Activated gamma-delta T cell treated with Interleukin-2 at 50 U/mL for 16 hours (primary cell): ENCODE data around the gene HOXD8.
A peak's percentile ranks its signal among the peaks of the same experiment; 100 is the strongest.

Experiments
- DNase-seq: peaks from one replicate; pipeline ENCODE4 v3.0.0-alpha.2; 2020

The HOXD8 gene

DNA sequence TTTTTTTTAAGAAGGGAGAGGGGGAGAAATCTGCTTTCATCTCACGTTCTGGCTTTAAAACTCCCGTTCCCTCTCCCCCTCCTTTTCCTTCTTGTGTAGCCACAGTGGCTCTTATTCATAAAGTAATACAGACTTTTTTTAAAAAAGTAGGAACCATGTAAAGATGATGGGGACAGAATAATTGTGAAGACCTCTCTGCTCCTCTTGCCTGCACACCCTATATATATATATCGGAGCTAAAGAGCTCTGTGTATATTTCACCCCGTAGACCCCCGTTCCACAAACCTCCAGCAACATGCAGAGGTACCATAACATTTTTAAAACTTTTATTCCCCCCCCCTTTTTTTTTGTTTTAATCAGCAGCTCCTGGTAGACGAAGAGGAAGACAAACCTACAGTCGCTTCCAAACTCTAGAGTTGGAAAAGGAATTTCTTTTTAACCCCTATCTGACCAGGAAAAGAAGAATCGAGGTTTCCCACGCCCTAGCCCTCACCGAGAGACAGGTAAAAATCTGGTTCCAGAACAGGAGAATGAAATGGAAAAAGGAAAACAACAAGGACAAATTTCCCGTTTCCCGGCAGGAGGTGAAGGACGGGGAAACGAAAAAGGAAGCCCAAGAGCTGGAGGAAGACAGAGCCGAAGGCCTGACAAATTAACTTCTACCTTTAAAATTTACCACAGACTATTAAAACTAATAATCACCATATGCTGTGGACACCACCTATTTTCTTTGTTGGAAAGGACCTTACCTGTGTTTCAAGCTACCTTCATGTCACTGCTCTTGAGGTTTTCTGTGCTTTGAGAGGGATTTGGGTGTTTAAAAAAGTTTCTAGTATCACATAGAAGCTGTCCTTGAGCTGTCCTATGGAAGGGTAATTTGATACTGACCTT lies 1.7 kb downstream of the HOXD8 start:
- DNase-seq: no peak

DNA sequence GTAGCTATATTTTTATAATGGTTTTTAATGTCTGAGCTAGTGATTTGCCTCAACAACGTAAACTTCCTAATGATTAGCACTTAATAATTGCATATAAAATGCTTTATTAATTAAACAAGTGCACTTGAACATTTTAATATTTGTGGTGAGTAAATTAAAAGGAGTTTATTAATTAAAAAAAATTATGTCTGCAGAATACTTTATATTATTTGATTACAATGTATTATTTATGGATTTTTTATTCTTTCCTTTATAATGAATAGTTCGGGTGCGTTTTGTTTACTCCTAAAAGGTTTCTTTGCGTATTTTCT lies 2.3 kb downstream of the HOXD8 start:
- no peak for DNase-seq

DNA sequence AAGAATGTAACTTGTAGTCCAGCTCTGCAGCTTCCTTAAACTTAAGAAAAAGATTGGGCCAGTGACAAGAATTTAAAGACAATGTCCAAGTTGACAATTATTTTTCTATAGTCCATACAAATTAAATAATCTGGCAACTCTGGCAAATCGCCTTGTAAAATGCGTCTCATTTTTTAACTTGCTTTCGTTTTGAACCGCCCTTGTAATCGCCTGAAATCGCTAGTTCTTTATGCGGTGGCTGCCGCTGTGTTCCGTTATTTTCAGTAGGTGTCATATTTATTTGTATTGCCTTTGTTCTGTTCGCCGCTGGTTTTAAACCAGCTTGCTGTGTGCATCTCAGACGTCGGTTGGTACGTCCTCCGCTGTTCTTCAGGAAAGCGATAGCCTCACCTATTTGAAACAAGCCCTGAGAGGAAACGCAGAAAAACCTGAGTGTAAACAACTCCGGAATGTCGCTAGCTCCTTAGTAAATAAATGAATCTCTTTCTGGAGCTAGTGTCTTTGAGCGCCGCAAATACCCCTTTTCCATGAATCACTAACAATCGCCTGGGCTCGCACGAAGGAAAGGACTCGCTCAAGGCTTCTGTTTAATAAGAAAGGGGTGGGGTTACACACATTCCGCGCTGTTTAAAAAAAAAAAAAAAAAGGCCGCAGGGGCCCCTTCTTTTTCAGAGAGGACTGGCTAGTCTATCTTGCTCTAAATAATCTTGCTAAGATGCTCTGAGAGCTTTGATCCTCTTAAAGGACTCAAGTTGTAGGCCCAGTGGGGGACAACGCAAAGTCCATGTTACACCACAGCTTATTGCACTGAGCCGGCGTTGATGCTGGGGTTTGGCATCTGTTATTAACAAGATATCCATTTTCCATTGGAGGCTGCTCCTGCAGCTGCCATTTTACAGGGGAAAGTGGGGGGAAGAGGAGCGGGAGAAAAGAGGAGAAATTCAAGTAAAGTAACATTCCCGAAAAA lies 3.0 kb downstream of the HOXD8 start:
- DNase-seq: no peak

DNA sequence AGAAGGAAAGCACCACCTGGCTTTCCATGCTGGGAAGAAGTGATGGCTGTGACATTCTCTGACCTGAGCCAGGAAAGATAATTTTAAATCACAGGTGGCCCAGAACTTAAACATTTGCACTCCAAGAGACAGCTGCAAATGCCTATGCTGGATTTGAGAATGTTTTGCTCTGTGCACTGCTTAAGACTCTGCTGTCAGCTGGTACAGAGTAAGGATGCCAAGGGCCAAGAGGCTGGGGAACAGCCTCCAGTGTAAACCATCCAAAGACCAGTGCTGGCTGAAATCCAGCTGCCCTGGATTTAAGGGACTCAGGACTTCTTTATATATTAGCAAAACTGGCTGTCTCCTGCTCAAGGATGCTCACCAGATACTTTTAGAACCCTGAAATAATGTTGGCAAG lies 3.9 kb downstream of the HOXD8 start:
- DNase-seq: no peak

DNA sequence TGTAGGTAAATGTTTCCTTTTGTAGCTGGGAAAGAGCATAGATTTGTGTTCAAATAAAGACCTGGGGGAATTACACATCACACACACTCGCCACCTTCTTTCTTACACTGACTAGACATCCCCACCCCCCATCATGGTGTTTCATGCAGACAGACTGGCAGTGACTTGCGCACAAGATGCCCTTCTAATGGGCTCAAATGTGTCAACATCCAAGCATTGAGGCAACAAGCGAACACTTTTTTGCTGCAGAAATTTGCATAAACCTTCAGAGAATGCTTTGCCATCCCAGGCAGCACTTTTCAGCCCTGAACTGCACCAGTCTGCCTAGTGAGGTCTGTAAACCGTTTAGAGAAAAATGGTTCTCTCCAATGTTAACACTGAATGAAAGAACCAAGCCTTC lies 4.5 kb downstream of the HOXD8 start:
- no peak for DNase-seq

DNA sequence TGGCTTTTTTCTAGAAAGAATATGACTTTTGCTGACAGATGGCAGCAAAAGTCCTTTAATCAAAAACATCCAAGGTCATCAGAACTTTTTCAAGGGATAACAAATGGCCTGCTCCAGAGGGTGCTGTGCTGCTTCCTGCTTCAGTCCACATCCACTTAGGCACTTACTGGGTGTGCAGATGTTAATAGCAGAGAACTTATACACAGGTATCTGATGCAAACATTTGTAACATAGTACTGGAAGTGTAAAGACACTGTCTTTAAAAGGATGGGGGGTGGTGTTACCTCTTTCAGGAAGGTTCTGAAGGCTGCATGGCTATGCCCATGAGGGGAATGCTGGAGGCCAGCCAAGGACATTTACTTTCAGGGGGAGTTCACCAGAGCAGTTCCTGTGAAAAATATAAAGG lies 5.5 kb downstream of the HOXD8 start:
- no peak for DNase-seq

DNA sequence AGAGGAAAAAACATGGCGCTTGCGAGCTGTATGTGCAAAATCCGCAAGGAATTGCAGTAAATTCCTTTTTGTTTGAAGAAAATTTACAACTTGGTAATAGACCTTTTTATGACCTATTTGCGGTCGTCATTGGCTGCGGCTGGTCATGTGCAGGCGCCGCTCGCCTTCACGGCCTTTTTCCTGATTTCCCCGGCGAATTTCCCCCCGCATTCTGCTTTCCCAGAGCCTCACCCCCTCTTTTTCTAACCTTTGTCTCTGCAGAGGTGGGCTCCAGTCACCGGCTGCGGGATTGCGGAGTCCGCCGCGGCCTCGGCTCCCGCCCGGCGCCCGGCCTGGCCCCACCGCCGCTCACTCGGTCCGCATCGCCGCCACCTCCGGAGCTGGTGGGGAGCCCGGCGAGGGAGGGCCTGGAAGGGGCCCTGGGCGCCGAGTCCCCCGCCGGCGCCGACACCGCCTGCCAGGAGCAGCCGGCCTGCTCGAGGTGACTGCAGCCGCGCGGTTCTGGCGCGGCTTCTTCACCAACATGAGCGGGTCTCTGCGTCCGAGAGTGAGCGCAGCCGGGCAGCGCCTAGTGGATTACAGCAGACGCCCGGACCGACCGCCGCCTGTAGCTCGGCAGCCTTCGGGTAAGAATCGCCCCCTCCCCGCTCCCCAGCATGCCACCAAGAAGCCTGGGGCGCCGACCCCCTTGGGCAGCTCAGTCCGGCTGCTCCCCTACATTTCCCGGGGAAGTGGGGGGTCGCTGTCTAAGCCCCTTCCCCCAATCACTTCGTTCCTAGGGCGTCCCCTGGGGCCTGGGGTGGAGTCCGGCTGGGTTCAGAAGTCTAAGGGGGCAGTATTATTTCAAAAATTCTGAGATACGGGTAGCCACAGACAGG lies 7.1 kb downstream of the HOXD8 start:
- no peak for DNase-seq

DNA sequence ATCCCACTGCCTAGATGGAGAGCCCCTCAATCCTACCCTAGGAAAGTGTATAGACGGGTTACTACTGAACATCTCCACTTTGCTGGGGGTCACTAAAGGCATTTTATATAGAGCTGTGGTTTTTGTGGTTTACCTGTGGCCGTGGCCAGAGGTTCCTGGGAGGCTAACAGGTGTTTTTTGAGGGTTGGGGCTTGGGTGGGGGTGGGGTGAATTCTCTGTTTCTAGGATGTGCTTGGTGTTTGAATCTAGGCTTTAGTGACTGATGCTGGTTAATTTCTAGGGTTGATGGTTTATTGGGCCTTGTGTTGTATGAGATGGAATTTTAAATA lies 7.7 kb downstream of the HOXD8 start:
- DNase-seq: no peak

DNA sequence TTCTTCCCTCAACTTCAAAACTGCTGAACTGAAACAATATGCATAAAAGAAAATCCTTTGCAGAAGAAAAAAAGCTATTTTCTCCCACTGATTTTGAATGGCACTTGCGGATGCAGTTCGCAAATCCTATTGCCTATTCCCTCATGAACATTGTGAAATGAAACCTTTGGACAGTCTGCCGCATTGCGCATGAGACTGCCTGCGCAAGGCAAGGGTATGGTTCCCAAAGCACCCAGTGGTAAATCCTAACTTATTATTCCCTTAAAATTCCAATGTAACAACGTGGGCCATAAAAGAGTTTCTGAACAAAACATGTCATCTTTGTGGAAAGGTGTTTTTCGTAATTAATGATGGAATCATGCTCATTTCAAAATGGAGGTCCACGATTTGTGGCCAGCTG lies 8.4 kb downstream of the HOXD8 start:
- no peak for DNase-seq

DNA sequence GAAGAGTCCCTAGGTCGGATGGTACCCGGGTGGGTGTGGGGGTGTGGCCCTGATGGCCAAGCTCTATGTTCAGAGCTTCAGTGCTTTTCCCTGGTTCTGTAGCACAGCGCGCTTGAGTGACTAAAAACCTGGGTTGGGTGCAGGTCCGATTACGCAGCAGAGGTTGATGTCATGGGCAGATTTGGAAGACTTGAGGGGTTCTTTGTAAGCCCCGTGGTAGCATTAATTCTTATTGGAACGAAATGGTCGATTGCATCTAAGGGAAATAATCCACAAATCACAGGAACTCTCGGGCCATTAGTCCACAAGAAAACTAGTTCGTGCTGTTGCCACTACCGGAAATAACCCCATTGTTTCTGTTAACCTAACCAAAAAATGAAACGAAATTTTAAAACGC lies 9.0 kb downstream of the HOXD8 start:
- no peak for DNase-seq

DNA sequence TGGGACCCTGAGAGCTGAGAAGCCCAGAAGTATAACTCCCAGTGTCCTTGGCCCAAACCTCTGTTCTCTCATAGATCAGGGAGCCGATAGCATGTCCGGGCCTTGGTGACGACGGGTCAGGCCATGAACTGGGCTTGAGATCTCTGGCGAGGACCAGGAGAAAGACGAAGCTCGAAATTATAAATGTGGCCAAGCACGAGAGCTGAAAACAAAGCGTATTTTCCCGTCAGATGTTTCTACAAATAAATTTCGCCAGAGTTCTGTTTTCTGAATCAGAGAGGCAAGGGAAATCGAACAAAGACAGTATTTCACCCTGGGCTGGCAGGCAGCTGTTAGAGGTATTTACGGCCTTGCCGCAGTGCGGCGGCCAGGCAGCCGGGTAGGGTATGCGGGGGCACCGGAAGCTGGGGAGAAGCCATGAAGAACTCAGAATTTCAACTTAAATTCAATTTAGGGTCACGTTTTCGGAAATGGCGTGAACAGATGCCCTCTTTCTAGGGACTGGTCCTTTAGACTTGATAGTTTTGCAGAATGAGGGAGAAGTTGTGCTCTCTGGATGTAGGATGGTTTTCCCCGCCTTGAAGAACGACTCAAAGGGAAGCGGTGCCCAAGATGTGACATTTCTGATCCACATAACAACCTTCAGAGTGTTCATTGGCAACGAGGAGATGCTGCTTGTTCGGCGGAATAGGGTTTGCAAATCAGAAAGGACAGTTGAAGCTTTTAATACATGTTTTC lies 9.6 kb downstream of the HOXD8 start:
- DNase-seq: no peak

DNA sequence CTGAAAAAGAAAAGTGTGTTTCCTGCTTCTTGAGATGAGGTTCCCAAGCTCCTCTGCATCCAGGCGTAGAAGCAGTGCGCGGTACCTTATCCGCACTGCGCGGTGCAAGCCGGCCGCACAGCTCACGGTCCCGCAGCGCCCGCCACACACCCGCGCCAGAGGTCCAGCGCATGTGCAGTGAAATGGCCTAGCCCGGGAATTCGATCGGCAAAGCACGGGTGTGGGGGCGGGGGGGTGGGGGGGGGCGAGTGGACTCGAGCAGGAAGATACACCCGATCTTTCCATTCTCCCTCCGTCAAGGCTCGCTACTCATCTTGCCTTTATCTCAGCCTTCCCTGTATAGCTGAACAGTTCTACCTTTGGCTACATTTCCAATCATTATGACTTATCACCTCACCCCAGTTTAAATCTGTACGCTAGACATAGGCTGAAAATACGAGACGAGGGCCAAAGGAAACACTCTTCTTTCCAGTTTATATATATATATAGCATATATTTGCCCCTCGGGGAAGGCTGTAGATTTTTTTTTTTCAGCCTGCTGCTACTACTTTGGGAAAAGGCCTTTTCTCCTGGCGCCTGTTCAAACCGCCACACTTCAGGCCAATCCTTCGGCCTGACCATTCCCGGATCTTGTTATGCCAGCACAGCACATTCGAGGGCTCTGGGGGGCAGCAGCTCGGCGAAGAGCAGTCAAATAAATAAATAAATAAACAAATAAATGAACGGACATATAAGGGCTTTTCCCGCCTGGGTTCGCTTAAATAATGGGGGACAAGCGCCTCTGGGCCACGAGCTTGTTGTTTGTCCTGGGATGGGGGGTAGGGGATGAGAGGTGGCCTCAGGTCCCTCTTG lies 10.4 kb downstream of the HOXD8 start:
- DNase-seq: no peak

DNA sequence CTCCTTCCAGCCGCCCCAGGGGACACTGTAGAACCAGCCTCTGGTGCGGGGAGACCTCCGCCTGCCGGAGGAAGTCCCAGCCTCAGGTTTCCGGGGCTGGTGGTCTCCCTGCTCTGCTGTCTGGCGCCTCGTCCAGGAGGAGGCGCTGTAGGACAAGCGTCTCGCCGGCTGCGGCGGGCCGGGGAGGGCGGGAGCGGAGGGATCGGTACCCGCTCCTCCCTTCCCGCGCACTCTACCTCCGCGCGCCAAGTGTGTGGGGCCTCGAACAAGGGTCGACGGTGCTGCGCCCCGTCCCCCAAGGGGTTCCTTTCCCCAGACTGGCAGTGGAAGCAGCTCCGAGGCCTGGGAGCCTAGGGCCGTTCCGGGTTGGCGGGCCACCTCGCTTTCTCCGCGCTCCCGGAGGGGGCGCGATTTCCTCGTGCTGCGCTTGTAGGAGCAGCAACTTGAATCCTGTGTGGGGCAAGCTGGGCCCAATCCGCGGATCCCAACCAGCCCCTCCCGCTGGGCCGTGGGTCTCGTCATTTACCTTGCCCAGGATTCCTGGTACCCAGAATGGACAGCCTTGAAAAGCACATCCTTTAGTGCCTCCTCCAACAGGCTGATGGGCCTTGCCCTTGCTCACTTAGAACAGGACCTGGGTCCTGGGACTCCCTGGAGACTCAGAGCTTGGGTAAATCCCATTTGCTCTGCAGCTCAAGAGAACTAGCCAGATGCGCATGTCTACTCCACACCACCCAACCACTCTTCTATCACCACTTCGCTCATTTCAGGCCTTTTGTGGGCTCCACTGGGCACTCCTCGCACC lies 11.2 kb downstream of the HOXD8 start:
- peak; percentile 46 for DNase-seq

DNA sequence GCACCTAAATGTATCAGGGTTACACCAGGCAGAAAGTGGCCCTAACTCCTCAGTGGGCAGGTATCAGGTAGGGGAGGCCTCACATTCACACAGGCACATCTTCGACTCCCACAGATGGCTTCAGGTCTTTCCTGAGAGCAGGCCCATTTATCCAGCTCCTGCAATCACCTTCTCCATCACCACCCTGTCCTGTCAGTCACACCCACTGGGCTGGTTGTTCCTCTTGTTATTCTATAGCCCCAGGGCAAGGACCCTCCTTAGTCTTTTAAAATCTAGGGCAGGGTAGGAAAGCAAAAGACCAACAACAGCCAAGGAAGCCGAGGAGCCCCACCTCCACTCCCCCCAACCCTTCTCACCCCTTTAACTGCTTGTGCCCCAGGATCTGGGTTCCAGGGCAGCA lies 12.8 kb downstream of the HOXD8 start:
- no peak for DNase-seq

DNA sequence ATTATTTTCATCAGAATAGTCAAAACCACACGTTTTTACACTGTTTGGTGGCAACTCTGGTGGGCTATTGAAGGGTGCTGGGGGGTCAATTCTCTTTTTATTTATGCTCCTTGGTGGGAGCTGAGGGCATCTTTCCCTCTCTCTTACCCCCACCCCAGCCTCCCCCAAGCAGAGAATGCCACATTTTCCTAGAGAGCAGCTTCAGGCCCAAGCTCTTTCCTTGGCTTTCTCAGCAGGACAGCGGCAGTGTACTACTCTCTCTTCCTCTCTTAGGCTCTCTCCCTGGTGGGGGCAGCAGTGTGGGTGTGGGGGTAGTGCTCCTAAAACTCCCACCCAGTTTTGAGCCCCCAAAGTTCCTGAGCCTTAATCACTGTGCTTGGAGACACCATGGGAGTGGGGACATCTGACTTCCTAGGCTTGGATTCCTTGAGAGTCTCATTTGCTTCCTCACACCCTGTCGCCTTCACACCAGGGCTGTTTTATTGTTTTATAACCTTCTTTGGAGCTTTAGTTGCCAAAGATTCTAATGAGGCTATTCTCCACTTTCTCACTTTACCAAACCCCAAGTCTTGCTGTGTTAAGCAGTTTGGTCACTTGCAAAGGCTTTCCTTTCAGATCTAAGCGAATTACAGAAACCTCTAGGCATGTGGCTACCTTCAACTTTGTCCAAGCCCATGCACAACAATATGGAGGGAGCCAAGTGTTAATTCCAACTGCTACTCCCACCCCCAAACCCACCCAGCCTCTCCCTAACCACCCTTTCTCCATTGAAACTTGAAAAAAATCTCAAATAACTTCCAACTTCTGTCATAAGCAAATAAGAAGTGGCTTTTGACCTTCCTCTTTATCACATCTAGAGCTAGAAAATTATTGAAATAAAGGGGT lies 15.8 kb downstream of the HOXD8 start:
- no peak for DNase-seq

DNA sequence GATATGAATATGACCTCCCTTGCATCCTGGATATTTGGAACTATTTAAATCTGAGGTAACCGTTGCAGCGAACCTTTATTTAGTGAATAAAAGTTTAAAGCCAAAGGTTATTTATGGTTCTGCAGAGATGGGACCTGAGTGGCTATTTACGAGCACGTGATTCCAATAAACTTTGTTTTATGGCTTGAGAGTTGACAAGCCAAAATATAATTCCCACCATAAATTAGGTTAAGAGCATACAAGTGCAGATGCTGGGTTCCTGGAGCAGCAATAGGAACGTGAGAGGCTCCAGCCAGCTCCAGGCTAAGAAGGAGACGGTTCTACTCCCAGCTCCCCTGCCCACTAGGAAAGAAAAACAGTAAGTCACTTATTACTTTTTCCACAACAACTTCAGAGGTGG lies 16.6 kb downstream of the HOXD8 start:
- DNase-seq: no peak

DNA sequence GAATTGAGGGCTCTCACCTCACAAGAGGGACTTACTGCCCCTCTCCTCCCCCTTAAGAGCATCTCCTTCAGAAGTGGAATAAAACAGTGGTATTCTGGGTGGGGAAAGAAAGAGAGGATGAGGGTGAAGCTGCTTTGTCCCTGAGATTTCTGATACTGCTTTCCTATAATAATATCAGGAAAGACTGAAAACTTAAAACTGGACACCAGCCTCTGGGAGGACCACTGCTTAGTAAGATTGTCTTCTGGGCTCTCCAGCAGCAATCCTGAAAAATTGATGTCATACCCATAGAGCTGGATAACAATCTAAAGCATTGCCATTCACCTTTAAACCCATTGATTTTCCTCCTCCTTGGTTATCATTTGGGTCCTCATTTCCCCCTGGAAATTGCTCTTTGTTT lies 17.1 kb downstream of the HOXD8 start:
- DNase-seq: no peak

DNA sequence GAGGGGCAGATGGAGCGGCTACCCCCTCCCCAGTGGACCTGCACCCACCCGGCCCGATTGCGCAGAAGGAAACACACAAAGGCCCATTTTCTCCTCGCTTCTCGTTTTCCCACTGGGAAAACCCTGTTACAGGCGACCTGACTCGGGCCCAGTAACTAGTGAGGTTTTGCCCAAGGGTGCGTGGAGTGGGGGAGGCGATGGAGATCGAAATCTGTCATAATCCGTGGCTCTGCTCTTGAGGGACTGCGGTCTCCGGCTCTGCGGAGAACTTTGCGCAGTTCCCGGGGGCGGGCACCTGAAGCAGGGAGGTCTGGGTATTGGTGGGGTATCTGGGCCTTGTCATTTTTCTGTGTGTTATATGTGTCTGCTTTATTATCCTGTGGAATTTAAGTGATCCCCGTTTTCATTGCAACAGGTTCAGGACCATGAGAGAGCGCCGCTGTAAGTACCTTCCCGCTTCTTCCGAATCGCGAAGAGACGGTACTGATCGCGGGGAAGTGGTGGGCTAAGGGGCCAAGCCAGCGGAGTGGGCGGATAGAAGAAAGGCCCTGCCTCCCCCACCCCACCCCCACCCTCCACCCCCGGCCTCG lies 17.8 kb downstream of the HOXD8 start:
- DNase-seq: no peak

DNA sequence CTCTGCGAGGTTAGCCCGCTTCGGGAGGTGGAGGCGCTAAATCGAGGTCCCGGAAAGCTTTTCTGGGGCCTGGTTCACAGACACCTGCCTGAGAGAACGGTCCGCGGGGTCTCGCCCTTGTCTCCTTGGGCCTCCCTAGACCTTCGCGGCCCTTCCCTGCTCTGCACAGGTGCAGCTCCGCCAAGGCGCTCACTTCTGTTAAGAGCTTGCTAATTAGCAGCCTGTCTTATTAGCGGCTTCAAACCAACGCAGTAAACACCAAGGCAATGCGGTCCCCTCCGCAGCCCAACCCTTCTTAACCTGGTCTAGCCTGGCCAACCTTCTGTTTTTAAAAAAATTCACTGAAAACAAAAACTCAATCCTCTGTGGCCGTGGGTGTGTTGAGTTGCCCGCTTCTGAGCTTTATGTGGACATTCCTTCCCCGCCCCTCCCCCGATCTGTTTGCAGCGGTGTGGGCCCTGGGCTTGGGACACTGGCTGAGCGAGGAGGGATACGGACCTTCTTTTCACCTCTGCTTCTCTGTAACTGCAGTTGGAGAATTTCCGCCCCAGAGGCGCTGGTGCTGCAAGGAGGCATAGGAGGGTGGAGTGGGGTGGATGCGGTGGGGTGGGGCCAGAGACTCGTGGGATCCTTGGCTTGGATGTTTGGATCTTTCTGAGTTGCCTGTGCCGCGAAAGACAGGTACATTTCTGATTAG lies 18.4 kb downstream of the HOXD8 start:
- DNase-seq: no peak
